Stimulated activated CD4-positive, alpha-beta T cell treated with anti-CD3 and anti-CD28 coated beads, Interleukin-1b, Interleukin-23, amount 100 ng/mL, for 4 hours (primary cell): Measurements from ENCODE around the gene PPP3CA.

ENCODE experiments used
- DNase-seq, 2 donors: peaks; one replicate each; pipeline ENCODE4 v3.0.0-alpha.2; 2020; ENCODE audit warnings: low read depth in 2 of 2

Gene PPP3CA

DNA sequence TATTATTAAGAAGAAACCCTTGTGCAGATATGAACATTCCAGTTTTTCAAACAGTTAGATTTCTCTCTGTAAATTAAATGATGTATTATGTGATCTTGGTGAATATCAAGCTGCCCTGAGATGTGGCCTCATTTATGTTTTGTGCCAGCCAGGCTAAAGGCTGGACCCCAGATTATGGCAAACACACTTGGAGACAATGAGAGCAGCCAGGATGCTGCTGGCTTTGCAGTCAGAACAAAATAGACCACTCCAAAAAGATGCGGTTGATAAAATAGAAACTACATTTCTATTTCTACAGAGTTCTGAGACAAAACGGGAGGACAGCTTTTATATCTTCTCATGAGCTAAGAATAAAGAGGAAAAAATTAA lies 296.5 kb downstream of the PPP3CA start:
- DNase-seq = no peak

DNA sequence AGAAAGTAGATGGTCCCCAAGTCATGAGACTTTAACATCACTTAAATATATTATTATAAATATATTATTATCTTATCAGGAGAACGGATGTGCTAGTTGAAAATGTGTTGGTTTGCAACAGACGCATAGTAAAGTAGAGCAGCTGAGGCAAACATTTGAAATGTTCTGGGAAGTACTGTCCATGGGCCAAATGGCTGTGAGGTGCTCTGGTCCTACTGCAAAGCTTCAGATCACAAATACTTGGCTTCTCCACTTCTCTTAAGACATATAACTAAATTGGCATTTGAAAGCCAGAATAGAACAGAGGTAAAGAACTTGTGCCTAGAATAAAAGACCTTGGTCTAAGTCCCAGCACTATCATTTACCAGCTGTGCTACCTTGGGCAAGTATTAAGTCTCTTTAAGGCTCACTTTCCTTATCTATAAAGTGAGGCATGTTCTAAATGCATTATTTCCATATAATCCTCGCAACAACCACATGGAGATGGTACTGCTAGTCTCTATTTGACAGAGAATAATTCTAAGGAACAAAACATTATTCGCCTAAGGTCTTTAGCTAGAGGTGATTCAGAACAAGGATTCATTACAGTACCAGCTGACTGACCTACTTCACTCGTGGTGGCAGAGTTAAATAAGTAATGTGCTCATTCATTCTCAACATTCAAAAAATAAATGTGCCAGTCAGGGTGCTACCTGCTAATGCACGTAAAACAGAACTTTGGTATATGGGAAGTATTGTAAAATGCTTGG lies 297.1 kb downstream of the PPP3CA start:
- DNase-seq = no peak

- DNase-seq = no peak
Observed at GRCh38 chr4:101049549-101050001, 297.8 kb downstream of the PPP3CA start.

DNA sequence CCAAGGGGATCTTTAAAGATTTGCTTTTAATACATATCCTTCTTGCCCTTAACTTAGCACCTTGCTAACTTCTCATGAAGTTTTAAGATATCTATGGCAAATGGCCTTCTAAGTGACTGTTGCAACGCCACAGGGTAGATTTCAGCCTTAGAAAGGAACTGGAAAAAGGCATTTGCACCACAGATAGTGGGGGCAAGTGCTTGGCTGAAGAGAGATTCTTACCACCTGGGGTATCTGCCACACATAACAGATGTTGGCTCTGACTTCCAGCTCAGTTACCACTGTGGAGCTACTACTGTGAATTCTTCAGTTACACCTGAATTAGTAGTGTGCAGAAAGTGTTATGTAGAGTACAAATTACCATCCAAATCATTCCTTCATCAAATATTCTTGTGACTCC lies 302.6 kb downstream of the PPP3CA start:
- no peak for DNase-seq

GRCh38 chr4:101042847-101043246 lies 304.5 kb downstream of the PPP3CA start:
- DNase-seq = no peak

DNA sequence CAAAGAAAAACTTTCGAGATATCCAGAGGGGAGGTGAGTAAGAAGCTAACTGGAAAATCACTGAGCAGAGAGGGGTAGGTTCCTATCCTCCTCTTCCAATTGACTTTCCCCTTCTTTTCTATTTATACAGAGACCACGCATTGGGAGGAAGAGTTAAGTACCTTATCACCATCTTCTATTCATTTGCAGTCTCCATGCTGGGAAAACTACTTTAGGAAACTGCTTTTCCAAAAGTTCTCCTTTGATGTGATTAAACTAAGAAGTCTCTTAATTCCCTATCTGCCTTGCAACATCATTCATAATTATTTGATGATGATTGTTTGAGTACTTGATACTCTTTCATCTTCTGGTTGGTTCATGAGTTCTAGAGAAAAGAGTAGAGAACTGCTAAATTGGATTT lies 306.6 kb downstream of the PPP3CA start:
- no peak for DNase-seq

DNA sequence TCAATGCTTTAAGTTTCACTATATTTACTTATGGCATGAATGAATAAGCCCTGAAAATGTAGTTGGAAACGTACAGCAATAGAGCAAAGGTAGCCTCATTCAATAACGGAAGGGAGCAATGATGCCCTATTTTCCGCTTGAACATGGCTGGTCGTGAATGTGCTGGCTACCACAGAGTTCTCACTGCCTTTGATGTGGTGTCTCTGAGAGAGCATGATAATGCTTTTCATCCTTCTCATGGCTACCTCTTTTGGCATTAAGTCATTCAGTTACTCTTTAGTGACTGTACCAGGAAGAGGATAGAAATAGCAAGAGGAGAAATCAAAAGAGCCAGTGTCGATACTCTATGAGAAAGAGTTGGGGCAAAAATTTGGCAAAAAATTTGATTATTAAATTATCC lies 308.0 kb downstream of the PPP3CA start:
- no peak for DNase-seq

DNA sequence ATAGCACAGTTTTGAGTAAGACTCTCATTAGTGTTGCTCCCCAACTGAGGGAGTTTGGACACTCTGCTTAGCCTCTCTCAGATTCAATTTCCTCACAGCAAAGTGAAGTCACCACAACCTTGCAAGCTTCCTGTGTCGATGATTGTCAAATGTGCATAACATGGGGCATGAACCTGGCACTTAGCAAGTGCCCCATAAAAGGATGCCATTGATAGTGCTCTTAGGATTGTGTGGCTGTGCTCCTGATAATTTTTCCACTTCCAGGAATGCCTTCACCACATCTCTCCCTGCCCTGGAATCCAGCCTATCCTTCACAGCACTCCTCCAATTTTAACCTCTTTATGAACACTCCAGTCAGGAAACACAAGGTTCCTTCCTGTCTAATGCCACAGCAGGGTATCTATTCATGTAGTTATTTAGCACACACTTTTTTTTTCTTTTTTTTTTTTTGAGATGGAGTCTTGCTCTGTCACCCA lies 309.4 kb downstream of the PPP3CA start:
- no peak for DNase-seq

- no peak for DNase-seq
Observed at GRCh38 chr4:101037249-101037648, 310.1 kb downstream of the PPP3CA start.

DNA sequence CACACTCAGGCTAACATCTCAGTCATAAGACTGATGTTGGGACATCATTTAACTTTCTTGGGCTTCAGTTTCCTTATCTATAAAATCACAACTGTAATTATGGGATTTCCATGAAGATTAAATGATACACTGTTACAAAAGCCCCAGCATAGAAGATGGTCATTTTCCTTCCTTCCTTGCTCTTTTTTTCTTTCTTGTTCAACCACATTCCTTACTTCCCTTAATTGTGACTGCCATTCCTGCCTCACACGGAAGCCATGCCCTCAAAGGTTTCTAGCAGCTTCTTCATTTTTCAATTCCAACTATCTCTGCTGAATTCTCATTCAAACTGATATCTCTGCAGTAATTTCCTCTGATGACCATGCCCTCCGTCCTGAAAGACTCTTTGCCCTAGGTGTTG lies 311.8 kb downstream of the PPP3CA start:
- no peak for DNase-seq

- no peak for DNase-seq
Observed at GRCh38 chr4:101033986-101034385, 313.3 kb downstream of the PPP3CA start.

DNA sequence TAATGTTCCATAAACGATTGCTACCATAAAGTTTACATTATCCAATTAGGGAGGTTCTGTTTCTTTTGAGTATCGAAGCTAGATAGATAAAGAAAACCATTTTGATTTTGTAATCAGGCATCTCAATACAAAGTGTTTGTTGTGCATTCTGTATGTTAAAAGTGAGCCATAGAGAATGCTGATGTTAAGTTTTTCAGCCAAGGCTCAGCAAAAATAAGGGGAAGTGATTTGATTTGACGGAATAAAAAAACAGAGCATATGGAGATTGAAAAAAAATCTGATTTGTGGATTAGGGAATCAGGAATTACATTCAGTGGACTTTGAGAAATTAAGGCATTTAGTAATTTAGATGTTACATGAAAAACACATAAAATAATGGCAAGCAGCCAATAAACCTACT lies 314.8 kb downstream of the PPP3CA start:
- no peak for DNase-seq

DNA sequence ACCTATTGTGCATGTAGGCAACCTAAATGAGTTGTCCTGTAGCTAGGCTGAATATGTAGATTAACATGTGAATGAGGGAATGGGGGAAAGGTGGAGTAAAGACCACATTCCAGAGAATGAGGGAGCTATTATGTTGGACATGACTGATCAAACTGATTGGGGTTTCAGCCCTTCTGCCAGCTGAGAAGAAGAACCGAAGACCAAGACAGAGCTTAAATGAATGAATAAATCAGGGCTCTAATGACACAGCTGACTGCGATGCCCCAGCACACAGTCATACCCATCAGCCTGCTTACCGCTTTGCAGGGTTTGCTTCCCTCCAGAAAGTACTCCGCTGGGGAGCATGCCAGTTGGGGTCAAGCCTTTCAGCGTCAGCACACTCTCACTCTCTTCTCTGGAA lies 315.4 kb downstream of the PPP3CA start:
- DNase-seq = no peak

DNA sequence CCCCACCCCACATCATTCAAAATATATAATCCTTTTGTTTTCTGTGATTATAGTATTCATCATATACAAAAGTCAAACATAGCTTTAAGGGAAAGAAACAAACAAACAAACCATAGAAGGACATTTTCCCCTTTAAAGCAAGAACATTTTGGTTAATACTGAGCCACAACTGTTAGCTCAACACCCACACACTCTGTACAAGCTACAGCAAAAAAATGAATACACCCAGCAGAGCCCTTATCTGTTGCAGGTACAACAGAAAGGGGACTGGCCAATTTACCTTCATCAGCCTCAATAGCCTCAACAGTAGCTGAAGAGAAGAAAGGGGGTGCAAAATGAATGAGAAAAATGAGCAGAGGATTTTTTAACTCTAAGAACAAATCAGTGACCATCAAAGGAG lies 318.4 kb downstream of the PPP3CA start:
- DNase-seq = no peak

DNA sequence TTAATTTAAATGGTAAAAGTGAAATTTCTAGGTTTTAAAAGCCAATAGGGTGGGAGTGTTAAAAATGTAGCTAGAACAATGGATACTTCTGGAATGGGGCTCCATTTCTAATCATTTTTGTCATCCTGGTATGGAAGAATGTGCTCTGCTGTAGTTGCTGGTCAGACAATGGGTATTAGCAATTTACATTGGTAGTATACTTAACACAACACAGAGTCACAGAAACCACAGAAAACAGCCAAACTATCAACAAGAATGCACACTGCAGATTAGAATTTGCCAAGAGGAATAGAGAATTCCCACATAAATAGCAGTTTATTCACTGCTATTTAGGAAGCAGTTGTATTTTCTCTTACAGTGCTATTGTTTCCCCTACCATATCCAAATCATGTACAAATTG lies 319.6 kb downstream of the PPP3CA start:
- no peak for DNase-seq

GRCh38 chr4:101025755-101026154 lies 321.6 kb downstream of the PPP3CA start:
- DNase-seq = no peak

DNA sequence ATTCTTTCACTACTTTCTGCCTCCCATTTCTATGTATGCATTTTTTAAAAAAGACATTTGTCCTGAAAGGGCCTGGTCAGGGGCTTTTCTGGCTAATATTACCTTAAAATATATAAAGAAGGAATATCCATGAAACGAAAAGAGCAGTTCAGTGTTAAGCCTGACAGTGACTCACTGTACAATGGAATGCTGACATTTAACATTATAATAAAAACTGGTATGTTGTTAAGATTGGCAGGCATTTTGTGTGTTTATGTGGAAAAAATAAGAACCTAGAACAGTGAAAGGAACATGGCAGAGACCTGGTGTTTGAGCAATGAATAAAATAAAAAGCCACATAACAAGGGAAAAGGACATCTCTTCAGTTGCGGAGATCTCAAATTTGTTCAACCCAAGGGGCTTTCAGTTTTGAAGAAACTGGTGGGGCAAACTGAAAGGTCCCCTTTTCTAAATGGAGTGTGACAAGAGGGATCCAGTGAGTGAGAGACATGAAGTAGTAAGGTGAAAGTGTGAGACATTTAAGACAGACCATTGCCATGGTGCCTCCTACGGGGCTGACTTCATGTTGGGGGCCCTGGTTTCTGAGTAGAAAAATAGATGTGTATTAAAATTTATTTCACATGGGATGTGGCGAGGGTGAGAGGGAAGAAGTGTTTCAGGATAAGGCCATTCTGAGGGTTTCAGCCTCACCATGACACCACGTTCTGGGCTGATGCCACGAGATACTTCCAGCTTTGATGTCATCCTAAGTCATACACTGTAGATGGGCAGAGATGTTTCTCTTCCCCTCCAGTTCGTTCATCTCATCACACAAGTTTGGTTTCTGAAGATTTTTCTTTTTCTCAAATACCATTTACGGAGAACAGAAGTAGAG lies 324.9 kb downstream of the PPP3CA start:
- no peak for DNase-seq

GRCh38 chr4:101020956-101021355 lies 326.4 kb downstream of the PPP3CA start:
- no peak for DNase-seq

GRCh38 chr4:101019941-101020401 lies 327.4 kb downstream of the PPP3CA start:
- DNase-seq = no peak

DNA sequence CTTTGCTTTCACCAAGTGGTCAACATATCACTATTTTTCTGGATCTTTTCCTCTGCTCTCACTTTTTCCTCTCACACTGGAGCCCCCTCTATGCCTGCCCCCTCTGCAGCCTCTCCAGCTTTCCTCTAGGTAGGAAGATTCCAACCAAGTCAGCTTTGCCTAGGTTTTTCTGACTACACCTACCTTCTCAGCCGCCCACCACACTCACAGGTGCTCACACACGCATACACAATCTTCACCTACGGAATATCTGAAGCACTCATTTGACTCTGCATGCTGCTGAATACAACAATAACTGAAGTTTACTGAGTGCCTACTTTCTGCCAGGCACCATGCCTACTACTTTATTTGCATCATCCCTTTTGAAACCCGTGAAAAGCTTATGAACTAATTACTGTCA lies 328.0 kb downstream of the PPP3CA start:
- no peak for DNase-seq

GRCh38 chr4:101018836-101019235 lies 328.5 kb downstream of the PPP3CA start:
- DNase-seq = no peak

- DNase-seq = no peak
Observed at GRCh38 chr4:101014417-101014816, 332.9 kb downstream of the PPP3CA start.

DNA sequence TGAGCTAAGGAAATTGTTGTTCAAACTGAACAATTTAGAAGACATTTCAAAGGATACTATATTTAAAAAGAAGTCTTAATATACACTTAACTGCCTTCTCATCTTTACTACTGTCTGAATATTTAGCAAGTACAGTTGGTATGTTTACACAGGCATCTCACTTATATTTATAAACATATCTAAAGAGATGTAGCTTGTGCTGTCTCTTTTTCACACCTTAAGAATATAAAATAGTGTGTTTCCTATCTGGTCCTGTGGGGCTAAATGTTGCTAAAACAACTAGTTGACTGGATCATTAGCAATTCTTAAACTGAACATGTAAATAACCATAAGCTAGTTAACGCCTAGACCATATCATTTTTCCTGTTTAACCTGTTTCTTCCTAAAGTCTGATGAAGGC lies 336.3 kb downstream of the PPP3CA start:
- DNase-seq = no peak
